Fibroblast of lung (primary cell): ENCODE measurements around the gene UNCX. TPM values are rescaled to one million over a fixed set of nuclear protein-coding genes. Genes with fewer than 3 reads are reported as not detected.
"Not testable (repeated sequence)": the region's sequence is repeated elsewhere in the genome, so short reads cannot be mapped to it uniquely, and the experiment has no call there.

Experiments
- DNase-seq, 2 donors: peaks; one replicate each; pipeline versions ENCODE4 v3.0.0 to v3.0.0-alpha.2; 2010; ENCODE audit warnings: low read depth in 2 of 2
- H2AFZ ChIP-seq: 2 replicates; pipeline ENCODE4 v1.5.1; 2012; ENCODE audit warnings: low read length, control low read depth, inconsistent platforms
- H3K27ac ChIP-seq: 2 replicates; pipeline ENCODE4 v1.5.1; 2011; ENCODE audit warnings: low read length, control low read depth; ENCODE audit not compliant: insufficient read depth
- H3K27me3 ChIP-seq: 2 replicates; pipeline ENCODE4 v1.5.1; 2011; ENCODE audit warnings: mild to moderate bottlenecking, low read length; ENCODE audit not compliant: control insufficient read depth, insufficient read depth
- H3K36me3 ChIP-seq: 2 replicates; pipeline ENCODE4 v1.5.1; 2011; ENCODE audit warnings: low read length; ENCODE audit not compliant: control insufficient read depth, insufficient read depth
- H3K4me1 ChIP-seq: 2 replicates; pipeline ENCODE4 v1.5.1; 2011; ENCODE audit warnings: low read length; ENCODE audit not compliant: control insufficient read depth, insufficient read depth; ENCODE audit errors: extremely low read depth
- H3K4me2 ChIP-seq: 2 replicates; pipeline ENCODE4 v1.5.1; 2011; ENCODE audit warnings: low read length, control low read depth; ENCODE audit not compliant: insufficient read depth; ENCODE audit errors: extremely low read depth
- H3K4me3 ChIP-seq, 4 experiments: fragments of 200-600 bp in 1 of 4; sonication (generic) in 1 of 4; replicated peaks in 1 of 4; 2 replicates each; pipeline ENCODE4 v1.5.1; 2011 to 2016; ENCODE audit warnings: low read length in 4 of 4, low read depth in 3 of 4, mild to moderate bottlenecking in 3 of 4, control low read depth in 2 of 4, inconsistent platforms in 1 of 4, mixed read lengths in 1 of 4; ENCODE audit not compliant: insufficient read depth in 1 of 4; ENCODE audit errors: control extremely low read depth in 1 of 4
- H3K79me2 ChIP-seq: 2 replicates; pipeline ENCODE4 v1.5.1; 2012; ENCODE audit warnings: mild to moderate bottlenecking, low read length, inconsistent platforms; ENCODE audit not compliant: control insufficient read depth, insufficient read depth
- H3K9ac ChIP-seq: 2 replicates; pipeline ENCODE4 v1.5.1; 2011; ENCODE audit warnings: mild to moderate bottlenecking, low read length, control low read depth; ENCODE audit not compliant: insufficient read depth
- H3K9me3 ChIP-seq: 2 replicates; pipeline ENCODE4 v1.5.1; 2012; ENCODE audit warnings: low read depth, low read length; ENCODE audit not compliant: control insufficient read depth, insufficient read depth
- H4K20me1 ChIP-seq: 2 replicates; pipeline ENCODE4 v1.5.1; 2011; ENCODE audit warnings: low read length; ENCODE audit not compliant: control insufficient read depth, insufficient read depth; ENCODE audit errors: extremely low read depth
- EZH2 ChIP-seq: IDR thresholded peaks from 2 replicates; pipeline ENCODE4 v1.5.1; 2012; ENCODE audit warnings: low read length, control low read depth, mild to moderate bottlenecking; ENCODE audit errors: missing control alignments
- polyA plus RNA-seq, 2 donors: library from polyadenylated mRNA; depleted of rRNA in 1 of 2; stranded (reverse) in 1 of 2; unstranded in 1 of 2; fragments of >200 nt; gene quantifications; 2 replicates each; pipeline ENCODE4 v1.2.1, GENCODE V29; 2011 to 2012; ENCODE audit warnings: missing spikeins in 1 of 2
- total RNA-seq: library from RNA; depleted of rRNA; stranded (reverse); fragments of >200 nt; gene quantifications from 2 replicates; pipeline ENCODE4 v1.2.1, GENCODE V29; 2014
- TF ChIP-seq, protein P1 (sequence below), 2 donors: IDR thresholded peaks in 1 of 2; conservative IDR thresholded peaks in 1 of 2; 1 replicate in 1 of 2; 2 replicates in 1 of 2; pipeline ENCODE4 v1.5.1; 2011 to 2012; ENCODE audit warnings: low read length in 2 of 2, control low read depth in 1 of 2, inconsistent platforms in 1 of 2, low read depth in 1 of 2, mild to moderate bottlenecking in 1 of 2

Gene UNCX
- total and polyA plus RNA-seq, 2 donors (not counting 1 experiment from before 2014, with no cell fraction given), result not detected

DNA sequence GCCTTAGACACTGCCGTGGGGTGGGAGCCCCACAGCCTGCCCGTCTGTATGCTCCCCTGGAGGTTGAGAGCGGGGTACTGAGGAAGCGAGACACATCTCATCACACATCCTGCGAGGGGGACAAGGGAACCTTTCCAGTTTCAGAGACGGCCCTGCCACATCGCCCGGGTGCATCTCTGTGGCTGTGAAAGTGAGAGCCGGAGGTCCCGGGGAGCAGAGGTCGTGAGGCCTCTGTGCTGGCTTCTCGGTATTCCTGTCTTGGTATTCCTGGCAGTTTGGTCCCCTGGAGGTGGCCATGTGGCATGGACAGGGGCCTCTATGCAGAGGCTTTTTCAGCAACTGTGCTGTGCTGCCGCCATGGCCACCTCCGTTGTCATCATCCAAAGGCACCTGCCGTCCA lies 30.8 kb upstream of the UNCX start:
- H3K36me3 ChIP-seq, result no peaks in the 10 kb centered on the region
- H3K79me2 ChIP-seq, result no peaks in the 10 kb centered on the region
- TF ChIP-seq EZH2, result no peak
- TF ChIP-seq, protein P1, sequence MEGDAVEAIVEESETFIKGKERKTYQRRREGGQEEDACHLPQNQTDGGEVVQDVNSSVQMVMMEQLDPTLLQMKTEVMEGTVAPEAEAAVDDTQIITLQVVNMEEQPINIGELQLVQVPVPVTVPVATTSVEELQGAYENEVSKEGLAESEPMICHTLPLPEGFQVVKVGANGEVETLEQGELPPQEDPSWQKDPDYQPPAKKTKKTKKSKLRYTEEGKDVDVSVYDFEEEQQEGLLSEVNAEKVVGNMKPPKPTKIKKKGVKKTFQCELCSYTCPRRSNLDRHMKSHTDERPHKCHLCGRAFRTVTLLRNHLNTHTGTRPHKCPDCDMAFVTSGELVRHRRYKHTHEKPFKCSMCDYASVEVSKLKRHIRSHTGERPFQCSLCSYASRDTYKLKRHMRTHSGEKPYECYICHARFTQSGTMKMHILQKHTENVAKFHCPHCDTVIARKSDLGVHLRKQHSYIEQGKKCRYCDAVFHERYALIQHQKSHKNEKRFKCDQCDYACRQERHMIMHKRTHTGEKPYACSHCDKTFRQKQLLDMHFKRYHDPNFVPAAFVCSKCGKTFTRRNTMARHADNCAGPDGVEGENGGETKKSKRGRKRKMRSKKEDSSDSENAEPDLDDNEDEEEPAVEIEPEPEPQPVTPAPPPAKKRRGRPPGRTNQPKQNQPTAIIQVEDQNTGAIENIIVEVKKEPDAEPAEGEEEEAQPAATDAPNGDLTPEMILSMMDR (conservative IDR thresholded peaks at IDR 0.05 in 1 of 2, IDR thresholded peaks at IDR 0.05 in 1 of 2; ENCODE audit: low read depth in 1 of 2, low read length in 2 of 2), result no peak
- no peaks in the 10 kb centered on the region for H3K9me3 ChIP-seq
- H4K20me1 ChIP-seq, result no peaks in the 10 kb centered on the region
- no peaks in the 10 kb centered on the region for H3K4me1 ChIP-seq
- H3K27me3 ChIP-seq, result peaks cover 7% of the 10 kb centered on the region
- H3K4me3 ChIP-seq, result no peak overlapping the region
- no peak for DNase-seq
- H3K9ac ChIP-seq, result no peak overlapping the region
- no peak overlapping the region for H2AFZ ChIP-seq
- H3K27ac ChIP-seq, result no peak overlapping the region
- H3K4me2 ChIP-seq, result no peak overlapping the region

DNA sequence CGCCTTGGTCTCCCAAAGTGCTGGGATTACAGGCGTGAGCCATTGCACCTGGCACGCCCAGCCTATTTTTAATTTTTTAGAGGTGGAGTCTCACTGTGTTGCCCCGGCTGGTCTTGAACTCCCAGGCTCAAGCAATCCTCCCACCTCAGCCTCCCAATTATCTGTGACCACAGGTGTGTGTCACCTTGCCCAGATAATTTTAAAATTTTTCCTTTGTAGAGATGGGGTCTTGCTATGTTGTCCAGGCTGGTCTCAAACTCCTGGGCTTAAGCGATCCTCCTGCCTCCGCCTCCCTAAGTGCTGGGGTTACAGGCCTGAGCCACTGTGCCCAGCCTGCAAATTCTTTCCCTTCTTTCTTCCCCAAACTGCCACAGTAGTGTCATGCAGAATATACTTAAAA lies 29.8 kb upstream of the UNCX start:
- H3K36me3 ChIP-seq, H3K27me3 ChIP-seq, H3K9me3 ChIP-seq: not testable (repeated sequence)

DNA sequence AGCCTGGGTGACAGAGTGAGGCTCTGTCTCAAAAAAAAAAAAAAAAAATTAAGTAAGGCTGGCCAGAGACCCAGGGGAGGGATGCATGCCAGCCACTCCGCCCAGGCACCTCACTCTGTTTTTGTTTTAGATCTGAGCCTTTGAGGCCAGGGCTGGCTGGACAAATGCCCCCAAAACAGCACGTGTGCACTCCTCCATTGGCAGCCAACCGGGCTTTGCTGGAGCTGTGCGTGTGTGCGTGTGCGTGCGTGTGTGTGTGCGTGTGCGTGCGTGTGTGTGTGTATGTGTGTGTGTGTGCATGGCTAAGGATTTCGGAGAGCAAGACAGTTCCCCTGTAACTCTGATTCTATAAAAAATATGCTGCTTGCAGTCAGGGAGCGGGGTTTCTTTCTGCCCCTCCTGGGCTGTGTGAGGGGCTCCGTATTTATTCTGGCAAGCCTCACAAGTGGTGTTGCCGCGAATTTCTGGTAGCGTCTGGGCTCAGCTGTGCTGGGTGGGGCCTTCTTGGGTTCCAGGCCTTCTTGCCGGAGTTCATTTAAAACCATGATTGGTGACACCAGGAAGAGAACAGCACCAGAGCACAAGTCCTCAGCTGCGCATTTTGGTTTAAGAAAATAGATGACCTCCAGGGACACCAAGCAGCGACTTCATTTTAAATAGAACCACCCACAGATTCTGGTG lies 28.1 kb upstream of the UNCX start:
- Histone ChIP-seq H3K4me2 (no peak overlapping the region), H3K27me3 (peaks cover 11% of the 10 kb centered on the region), H4K20me1 (no peaks in the 10 kb centered on the region), H3K4me3 (no peak overlapping the region), H2AFZ (no peak overlapping the region), H3K4me1 (no peaks in the 10 kb centered on the region), H3K36me3 (no peaks in the 10 kb centered on the region), H3K9ac (no peak overlapping the region), H3K9me3 (no peaks in the 10 kb centered on the region), H3K79me2 (no peaks in the 10 kb centered on the region), H3K27ac (no peak overlapping the region)
- DNase-seq, result peak in 1 of 2 donors; percentile 27
- TF ChIP-seq EZH2, result no peak
- TF ChIP-seq, protein P1 (conservative IDR thresholded peaks at IDR 0.05 in 1 of 2, IDR thresholded peaks at IDR 0.05 in 1 of 2; ENCODE audit: low read depth in 1 of 2, low read length in 2 of 2), result no peak

More for the DNA sequence above, 29.8 kb upstream of the UNCX start:
- not testable (repeated sequence) for H3K4me3 ChIP-seq, H3K4me2 ChIP-seq, H3K79me2 ChIP-seq, H3K4me1 ChIP-seq, H2AFZ ChIP-seq, DNase-seq, H3K9ac ChIP-seq, H4K20me1 ChIP-seq, H3K27ac ChIP-seq

DNA sequence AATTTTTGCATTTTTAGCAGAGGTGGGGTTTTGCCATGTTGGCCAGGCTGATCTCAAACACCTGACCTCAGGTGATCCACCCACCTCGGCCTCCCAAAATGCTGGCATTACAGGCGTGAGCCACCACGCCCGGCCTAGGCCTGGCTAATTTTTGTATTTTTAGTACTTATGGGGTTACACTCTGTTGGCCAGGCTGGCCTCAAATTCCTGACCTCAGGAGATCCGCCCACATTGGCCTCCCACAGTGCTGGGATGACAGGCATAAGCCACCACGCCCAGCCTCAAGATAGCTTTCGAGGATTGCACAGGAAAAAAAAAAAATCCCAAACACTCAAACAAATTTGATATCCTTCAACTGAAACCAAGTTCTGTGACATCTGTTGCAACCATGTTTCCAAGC lies 26.9 kb upstream of the UNCX start:
- not testable (repeated sequence) for H4K20me1 ChIP-seq, DNase-seq, H3K27ac ChIP-seq, H3K4me1 ChIP-seq, H3K36me3 ChIP-seq, H3K9ac ChIP-seq, H3K79me2 ChIP-seq, H3K4me2 ChIP-seq, H3K9me3 ChIP-seq, H3K4me3 ChIP-seq, H2AFZ ChIP-seq
- peaks cover 19% of the 10 kb centered on the region for H3K27me3 ChIP-seq
